Left lung (tissue), 10 donors: ENCODE measurements around the gene FMN1. TPM values are rescaled to one million over a fixed set of nuclear protein-coding genes. Genes with fewer than 3 reads are reported as not detected.

Experiments used
- ATAC-seq: fragments of 200-7000 bp; cut with Tn5 transposase; one replicate; pipeline ENCODE4 v1.9.1; 2020; ENCODE audit warnings: moderate library complexity
- DNase-seq, 4 donors: peaks; one replicate each; pipeline ENCODE4 v3.0.0-alpha.2; 2013 to 2020
- H3K27ac ChIP-seq, 2 donors: fragments of 200-600 bp; sonication (generic) in 1 of 2; one replicate each; pipeline versions ENCODE4 v1.5.0 to v1.8.0; 2020 to 2021
- H3K27me3 ChIP-seq, 2 donors: fragments of 200-600 bp; sonication (generic) in 1 of 2; one replicate each; pipeline versions ENCODE4 v1.5.0 to v1.8.0; 2020 to 2021
- H3K36me3 ChIP-seq, 2 donors: fragments of 200-600 bp; sonication (generic) in 1 of 2; one replicate each; pipeline versions ENCODE4 v1.5.0 to v1.8.0; 2020 to 2021
- H3K4me1 ChIP-seq, 2 donors: fragments of 200-600 bp; one replicate each; pipeline ENCODE4 v1.8.0; 2021
- H3K4me3 ChIP-seq, 2 donors: fragments of 200-600 bp; sonication (generic) in 1 of 2; one replicate each; pipeline versions ENCODE4 v1.5.0 to v1.8.0; 2020 to 2021; ENCODE audit warnings: mild to moderate bottlenecking in 1 of 2
- H3K9me3 ChIP-seq, 2 donors: fragments of 200-600 bp; sonication (generic) in 1 of 2; one replicate each; pipeline versions ENCODE4 v1.5.0 to v1.8.0; 2020 to 2021
- CTCF ChIP-seq, 2 donors: fragments of 200-600 bp; sonication (generic) in 1 of 2; IDR thresholded peaks; one replicate each; pipeline versions ENCODE4 v1.5.0 to v1.8.0; 2021; ENCODE audit warnings: antibody characterized with exemption in 2 of 2
- intact Hi-C, 2 donors: fragments of 100-400 bp; cut with DNase I; formaldehyde crosslinking; loops; one replicate each; pipeline versions ENCODE4 v1.11.2 to v1.14.2; 2022
- polyA plus RNA-seq, 6 donors: library from polyadenylated mRNA; unstranded; fragments of 120-200 nt; gene quantifications; one replicate each; pipeline ENCODE4 v1.2.1, GENCODE V29; 2013; ENCODE audit not compliant: insufficient read length in 6 of 6
- total RNA-seq, 2 donors: library from RNA; stranded (reverse); fragmentation: NEBNext Ultra II Directional; extraction: Animal tissue kit (Norgen Biotek cat#: 25700); gene quantifications; one replicate each; pipeline ENCODE4 v1.2.1, GENCODE V29; 2021
- donor health status: DM: no; HTN: yes; CAD: no.
- donor health status: DM: no; HTN: no; CAD: no.

Gene FMN1
- total and polyA plus RNA-seq, 8 donors: 4.6 to 45.2 (median 8.4) TPM

DNA sequence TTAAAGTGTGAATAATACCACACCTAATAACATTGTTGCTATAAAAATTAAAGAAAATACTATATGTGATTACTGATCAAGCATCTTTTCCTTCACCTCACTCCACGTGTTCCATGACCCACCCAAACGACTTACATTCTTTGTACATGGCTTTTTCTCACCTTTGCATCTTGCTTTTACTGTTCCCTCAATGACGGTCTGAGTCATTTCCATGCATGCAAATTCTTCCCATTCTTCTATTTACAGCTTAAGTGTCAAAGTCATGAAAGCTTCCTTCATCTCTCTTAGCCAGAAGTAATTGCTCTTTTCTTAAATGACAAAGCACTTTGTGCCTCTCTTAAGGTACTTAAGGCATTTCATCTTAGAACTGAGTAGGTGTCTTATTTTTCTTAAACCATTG, 412.7 kb downstream of the FMN1 start:
- H3K27ac ChIP-seq: no peak overlapping the region

GRCh38 chr15:32778391-32779176, 415.9 kb downstream of the FMN1 start:
- no peaks in the 10 kb centered on the region for H3K4me1 ChIP-seq
- intact Hi-C loops: no loop called here
- peaks cover 0 to 21% of the 10 kb centered on the region in 2 donors for H3K36me3 ChIP-seq
- DNase-seq: no peak
- TF ChIP-seq CTCF (IDR thresholded peaks at IDR 0.05): no peak
- H3K27ac ChIP-seq: no peak overlapping the region
- ATAC-seq: no peak
- H3K9me3 ChIP-seq: peaks cover 0 to 10% of the 10 kb centered on the region in 2 donors
- no peaks in the 10 kb centered on the region for H3K27me3 ChIP-seq
- no peak overlapping the region for H3K4me3 ChIP-seq

More for the DNA sequence above, 412.7 kb downstream of the FMN1 start:
- no peak for TF ChIP-seq CTCF (IDR thresholded peaks at IDR 0.05)
- ATAC-seq (peak; percentile 38), DNase-seq (no peak)
- no peak overlapping the region for H3K4me3 ChIP-seq
- peaks cover 0 to 6% of the 10 kb centered on the region in 2 donors for H3K36me3 ChIP-seq
- no peaks in the 10 kb centered on the region for H3K4me1 ChIP-seq
- no peaks in the 10 kb centered on the region for H3K27me3 ChIP-seq
- H3K9me3 ChIP-seq: peaks cover 0 to 10% of the 10 kb centered on the region in 2 donors
- intact Hi-C loops: no loop called here

- intact Hi-C loops: no loop called here
- no peak for ATAC-seq
Observed at GRCh38 chr15:32775103-32775502, 419.4 kb downstream of the FMN1 start.

GRCh38 chr15:32774022-32774421, 420.5 kb downstream of the FMN1 start:
- no peak for TF ChIP-seq CTCF (IDR thresholded peaks at IDR 0.05)
- H3K9me3 ChIP-seq: peaks cover 0 to 7% of the 10 kb centered on the region in 2 donors
- DNase-seq (no peak), ATAC-seq (no peak)
- H3K27me3 ChIP-seq: no peaks in the 10 kb centered on the region
- intact Hi-C loops: no loop called here
- peaks cover 0 to 36% of the 10 kb centered on the region in 2 donors for H3K36me3 ChIP-seq
- no peak overlapping the region for H3K27ac ChIP-seq
- no peak overlapping the region for H3K4me3 ChIP-seq
- no peaks in the 10 kb centered on the region for H3K4me1 ChIP-seq

More at GRCh38 chr15:32775103-32775502, 419.4 kb downstream of the FMN1 start:
- H3K4me3 ChIP-seq: no peak overlapping the region
- H3K4me1 ChIP-seq: no peaks in the 10 kb centered on the region
- H3K9me3 ChIP-seq: peaks cover 0 to 10% of the 10 kb centered on the region in 2 donors
- no peak for TF ChIP-seq CTCF (IDR thresholded peaks at IDR 0.05)
- H3K27ac ChIP-seq: no peak overlapping the region
- H3K27me3 ChIP-seq: no peaks in the 10 kb centered on the region
- H3K36me3 ChIP-seq: peaks cover 0 to 36% of the 10 kb centered on the region in 2 donors
- DNase-seq: no peak

- no peaks in the 10 kb centered on the region for H3K27me3 ChIP-seq
- no peak for TF ChIP-seq CTCF (IDR thresholded peaks at IDR 0.05)
- ATAC-seq (no peak), DNase-seq (no peak)
- H3K4me3 ChIP-seq: no peak overlapping the region
- intact Hi-C loops: no loop called here
- H3K4me1 ChIP-seq: no peaks in the 10 kb centered on the region
- no peak overlapping the region for H3K27ac ChIP-seq
- H3K36me3 ChIP-seq: peaks cover 0 to 8% of the 10 kb centered on the region in 2 donors
- no peaks in the 10 kb centered on the region for H3K9me3 ChIP-seq
Observed at GRCh38 chr15:32767236-32767635, 427.3 kb downstream of the FMN1 start.
